ENCODE measurements around the gene EFNB3.

EFNB3 gene

DNA sequence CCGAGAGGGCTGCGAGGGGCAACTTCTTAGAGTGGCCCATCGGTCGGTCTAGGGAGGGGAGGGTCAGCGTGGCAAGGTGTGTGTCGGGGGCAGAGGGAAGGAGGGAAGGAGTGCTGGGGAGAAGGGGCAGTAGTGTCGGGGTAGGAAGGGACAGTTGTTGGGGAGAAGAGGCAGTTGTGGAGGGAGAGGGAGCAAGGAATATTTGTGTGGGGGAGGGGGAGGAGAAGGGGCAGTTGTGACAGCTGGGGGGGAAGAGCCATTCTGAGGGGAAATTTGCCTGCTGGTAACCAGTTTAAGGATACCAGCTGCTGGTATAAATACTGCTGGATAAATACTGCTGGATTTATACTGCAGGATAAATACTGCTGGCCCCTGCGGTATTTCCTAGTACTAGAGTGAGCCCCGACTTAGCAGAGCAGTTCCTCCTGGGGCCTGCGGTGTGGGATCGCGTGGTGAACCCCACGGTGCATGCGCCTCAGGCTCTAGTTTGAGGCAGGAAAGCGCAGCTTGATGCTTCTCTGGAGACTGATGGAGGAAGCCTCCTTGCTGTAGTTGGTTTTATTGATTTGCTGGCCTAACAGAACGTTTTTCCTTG is 12.9 kb downstream of the EFNB3 start:
- no peak for DNase-seq (ENCODE audit: low spot score)

- DNase-seq (ENCODE audit: low spot score), result no peak
Measured at GRCh38 chr17:7719661-7720060, 14.7 kb downstream of the EFNB3 start.

DNA sequence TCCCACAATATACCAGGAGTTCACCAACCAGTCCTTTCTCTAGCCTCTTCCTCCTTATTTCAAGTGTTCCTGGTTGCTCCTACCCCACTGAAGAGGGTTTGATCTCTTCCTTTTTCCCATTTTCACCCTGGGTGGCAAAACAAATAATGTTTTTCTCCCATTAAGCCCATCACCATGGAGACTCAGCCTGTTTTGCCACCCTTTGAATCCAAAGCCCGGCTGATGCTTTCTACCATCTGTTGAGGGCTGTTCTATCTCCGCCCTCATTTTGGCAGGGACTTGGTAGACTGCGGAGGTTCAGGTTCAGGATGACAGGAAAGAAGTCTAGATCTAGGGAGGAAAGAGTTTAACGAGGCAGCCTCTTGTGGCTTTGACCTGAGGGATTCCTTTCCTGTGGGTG is 15.1 kb downstream of the EFNB3 start:
- DNase-seq (ENCODE audit: low spot score), result no peak

DNA sequence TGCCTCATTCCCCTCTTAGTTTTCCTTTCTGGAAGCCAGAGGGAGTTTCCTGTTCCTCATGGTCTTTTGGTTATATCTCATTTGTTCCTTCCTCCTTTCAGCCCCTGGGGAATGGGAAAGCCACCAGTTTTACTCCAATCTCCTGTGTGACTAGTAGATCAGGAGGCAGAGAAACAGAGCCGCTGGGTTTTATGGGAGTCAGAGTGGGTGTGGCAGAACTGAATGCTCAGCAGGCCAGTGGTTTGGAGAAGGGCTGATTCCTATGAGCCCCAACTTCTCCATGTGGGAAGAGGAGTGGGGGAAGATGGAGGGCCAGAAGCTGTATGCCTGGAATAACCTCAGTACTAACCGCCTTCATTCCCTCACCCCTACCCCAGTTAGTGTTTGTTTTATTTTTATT is 16.6 kb downstream of the EFNB3 start:
- DNase-seq (ENCODE audit: low spot score), result no peak

DNA sequence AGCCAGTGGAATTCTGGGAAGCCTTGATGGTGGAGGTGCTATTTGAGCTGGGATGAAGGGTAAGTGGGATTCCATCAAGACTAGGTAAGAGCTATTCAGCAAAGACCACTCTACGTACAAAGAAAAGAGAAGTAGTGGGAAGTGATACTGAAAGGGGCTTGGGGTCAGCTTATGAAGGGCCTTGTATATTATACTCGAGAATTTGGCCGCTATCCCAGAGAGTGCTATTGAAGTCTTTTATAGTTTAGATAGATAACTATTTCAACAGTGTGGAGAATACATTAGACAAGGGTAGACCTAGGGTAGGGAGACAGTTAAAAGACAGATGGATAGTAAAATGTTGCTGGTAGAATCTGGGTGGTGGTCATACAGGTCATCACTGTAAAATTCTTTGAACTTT is 22.9 kb downstream of the EFNB3 start:
- DNase-seq (ENCODE audit: low spot score), result no peak

DNA sequence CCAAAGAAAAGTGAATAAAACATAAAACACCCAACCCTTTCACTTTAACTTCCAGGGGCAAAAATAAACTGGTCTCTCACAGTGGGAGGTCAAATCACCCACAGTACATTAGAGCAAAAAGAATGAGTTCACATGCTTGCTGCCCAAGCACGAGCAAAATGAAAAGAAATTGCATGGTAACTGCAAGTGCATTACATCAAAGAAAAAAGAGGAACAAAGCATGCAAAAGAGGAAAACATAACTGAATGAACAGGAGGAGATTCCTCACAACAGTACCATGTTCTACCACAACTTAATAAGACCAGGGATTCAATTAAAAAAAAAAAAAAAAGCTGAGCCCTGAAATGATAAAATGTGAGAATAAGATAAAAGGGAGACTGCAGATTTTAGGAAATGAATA is 24.8 kb downstream of the EFNB3 start:
- DNase-seq (ENCODE audit: low spot score), result no peak

GRCh38 chr17:7732981-7733539 is 28.1 kb downstream of the EFNB3 start:
- no peak for DNase-seq (ENCODE audit: low spot score)

DNA sequence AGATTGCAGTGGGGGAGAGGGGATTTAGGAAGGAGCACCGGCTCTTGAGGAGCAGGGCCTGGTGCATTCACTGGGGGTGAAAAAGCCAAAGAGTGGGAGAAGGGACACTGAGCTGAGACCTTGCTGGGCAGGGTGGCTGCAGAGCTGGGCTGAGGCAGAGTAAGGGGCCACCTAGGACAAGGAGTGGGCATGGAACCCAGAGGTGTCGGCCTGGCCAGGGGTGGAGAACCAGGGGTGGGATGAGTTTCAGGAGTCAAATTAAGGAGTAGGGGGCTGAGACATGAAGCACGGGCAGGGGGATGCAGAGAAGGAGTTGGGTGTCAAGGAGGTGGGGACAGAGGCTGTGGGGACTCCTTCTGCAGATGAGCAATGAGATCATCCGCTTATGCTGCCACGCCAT is 32.6 kb downstream of the EFNB3 start:
- DNase-seq (ENCODE audit: low spot score), result no peak

DNA sequence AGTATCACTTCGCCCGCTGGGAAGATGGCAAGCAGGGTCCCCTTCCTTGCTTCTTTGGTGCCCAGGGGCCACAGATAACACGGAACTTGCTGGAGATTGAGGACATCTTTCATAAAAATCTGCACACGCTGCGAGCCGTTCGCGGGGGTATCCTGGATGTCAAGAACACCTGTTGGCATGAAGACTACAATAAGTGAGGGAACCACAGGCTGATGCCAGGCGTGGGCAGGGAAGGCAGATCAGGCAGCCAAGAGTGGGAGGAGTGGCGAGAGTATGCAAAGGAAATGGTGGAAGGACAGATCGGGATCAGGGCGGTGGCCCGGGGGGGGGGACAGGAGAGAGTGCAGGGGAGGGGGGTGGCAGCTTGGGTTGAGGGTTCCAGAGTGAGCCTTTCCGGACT is 34.7 kb downstream of the EFNB3 start:
- no peak for DNase-seq (ENCODE audit: low spot score)

- DNase-seq (ENCODE audit: low spot score), result no peak
Measured at GRCh38 chr17:7740481-7741001, 35.5 kb downstream of the EFNB3 start.

- DNase-seq (ENCODE audit: low spot score), result no peak
Measured at GRCh38 chr17:7742729-7743128, 37.7 kb downstream of the EFNB3 start.

GRCh38 chr17:7744416-7744815 is 39.4 kb downstream of the EFNB3 start:
- no peak for DNase-seq (ENCODE audit: low spot score)

- no peak for DNase-seq (ENCODE audit: low spot score)
Measured at GRCh38 chr17:7745748-7746470, 40.9 kb downstream of the EFNB3 start.

DNA sequence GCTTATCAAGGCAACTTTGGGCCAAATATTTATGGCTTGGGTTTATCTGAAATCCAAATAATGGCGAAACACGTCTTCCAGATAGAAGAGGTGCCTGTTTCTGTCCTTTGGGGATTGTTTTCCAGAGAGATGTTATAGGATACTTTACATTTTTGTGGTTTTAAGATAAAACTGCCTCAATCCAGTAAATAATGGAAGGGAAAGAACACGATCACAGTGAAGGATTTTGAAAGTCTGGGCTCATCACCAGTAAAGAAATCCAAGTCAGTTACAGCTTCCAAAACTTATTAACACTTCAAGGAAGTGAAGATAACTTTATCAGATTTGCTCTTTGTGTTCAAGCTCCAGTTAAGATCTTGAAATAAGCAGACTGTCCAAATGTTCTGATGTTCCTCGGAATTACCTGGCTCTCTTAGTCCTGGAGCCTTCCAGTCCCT is 42.7 kb downstream of the EFNB3 start:
- DNase-seq (ENCODE audit: low spot score), result no peak

DNA sequence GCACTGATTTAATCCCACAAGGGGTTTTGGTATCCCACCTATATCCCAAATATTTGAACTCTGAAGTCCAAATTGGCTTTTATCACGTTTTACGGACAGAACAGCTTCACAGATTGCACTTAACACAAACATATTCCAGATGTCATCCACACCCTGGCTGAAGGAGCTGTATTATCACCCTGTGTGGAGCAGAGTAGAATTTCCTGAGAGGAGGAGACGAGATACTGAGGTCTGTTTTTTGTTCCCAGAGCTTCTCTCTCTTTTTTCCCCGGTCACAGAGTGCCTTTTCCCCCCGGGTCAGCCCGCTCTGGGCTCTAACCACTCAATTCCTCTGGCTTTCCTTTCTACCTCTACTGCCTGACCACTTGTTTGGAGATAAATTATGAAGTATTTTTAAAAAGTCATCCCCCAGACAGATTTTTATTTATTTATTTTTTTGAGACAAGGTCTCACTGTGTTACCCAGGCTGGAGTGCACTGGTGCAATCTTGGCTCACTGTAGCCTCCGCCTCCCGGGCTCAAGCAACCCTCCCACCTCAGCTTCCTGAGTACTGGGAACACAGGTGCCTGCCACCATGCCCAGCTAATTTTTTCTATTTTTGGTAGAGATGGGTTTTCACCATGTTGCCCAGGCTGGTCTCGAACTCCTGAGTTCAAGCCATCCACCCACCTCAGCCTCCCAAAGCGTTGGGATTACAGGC is 43.2 kb downstream of the EFNB3 start:
- no peak for DNase-seq (ENCODE audit: low spot score)

DNA sequence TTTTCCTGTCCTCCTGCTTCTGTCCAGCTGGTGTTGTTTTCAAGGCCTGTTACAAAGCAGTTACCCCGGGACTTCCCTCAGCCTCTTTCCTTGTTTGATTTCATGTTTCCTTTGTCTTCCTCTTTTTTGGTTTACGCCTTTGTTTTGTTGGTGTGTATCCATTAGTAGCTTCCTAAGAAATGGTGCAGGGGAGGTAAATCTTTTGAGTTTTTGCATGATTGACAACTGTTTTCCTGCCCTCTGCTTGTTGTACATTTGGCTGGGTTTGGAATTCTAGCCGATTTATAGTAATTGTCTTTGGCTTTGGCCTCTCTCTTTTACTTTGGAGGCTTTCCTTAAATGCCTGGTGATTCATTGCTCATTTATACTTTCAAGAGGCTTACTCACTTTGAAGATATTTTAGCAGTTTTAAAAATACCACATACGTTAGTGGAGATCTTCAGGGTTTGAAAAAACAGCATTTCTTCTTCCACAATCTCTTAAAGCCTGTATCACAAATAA is 45.4 kb downstream of the EFNB3 start:
- DNase-seq (ENCODE audit: low spot score), result no peak

DNA sequence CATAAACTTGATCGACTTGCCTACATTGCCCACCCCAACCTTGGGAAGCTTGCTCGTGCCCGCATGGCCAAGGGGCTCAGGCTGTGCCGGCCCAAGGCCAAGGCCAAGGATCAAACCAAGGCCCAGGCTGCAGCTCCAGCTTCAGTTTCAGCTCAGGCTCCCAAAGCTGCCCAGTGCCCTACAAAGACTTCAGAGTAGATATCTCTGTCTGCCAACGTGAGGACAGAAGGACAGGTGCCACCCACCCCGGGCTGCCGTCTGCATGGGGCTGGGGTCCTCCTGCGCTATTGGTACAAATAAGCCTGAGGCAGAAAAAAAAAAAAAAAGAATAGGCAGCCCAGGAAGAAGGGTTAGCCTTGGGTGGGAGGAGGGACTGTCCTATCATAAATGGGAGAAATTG is 49.7 kb downstream of the EFNB3 start:
- DNase-seq (ENCODE audit: low spot score), result no peak

- no peak for DNase-seq (ENCODE audit: low spot score)
Measured at GRCh38 chr17:7755095-7755890, 50.3 kb downstream of the EFNB3 start.

DNA sequence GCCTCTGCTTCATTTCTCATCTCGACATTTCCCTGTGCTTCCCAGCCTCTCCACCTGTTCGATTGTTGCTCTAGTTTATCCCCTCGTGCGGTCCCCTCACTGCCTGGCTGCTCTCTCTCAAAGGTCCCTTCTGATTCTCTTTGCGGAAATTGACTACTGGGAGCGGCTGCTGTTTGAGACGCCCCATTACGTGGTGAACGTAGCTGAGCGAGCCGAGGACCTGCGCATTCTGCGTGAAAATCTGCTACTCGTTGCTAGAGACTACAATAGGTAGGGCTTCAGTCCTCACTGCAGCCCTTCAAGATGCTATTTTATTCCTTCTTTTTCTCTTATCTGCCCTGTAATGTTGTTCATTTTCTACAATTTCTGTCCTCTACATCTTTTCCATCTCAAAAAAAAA is 52.0 kb downstream of the EFNB3 start:
- DNase-seq (ENCODE audit: low spot score), result no peak

Data from hematopoietic multipotent progenitor cell treated with erythropoietin and hydrocortisone succinate and interleukin-3 and kit ligand, for 17 days (in vitro differentiated cells).